ENCODE measurements around the gene PRMT9.

- no peak for TF ChIP-seq CTCF (IDR thresholded peaks at IDR 0.05)
- no peak for TF ChIP-seq POLR2A (IDR thresholded peaks at IDR 0.05)
- no peak for TF ChIP-seq POLR2AphosphoS5 (IDR thresholded peaks at IDR 0.05)
- TF ChIP-seq EP300 (IDR thresholded peaks at IDR 0.05; ENCODE audit: low read depth) = no peak
Observed at GRCh38 chr4:147693218-147693617, 9.3 kb upstream of the PRMT9 start.
